Activated CD8-positive, alpha-beta memory T cell treated with anti-CD3 and anti-CD28 coated beads for 4 hours (primary cell): Measurements from ENCODE around the gene MSMB.
"Not testable (repeated sequence)": the region's sequence is repeated elsewhere in the genome, so short reads cannot be mapped to it uniquely, and the experiment has no call there.

Experiments
- DNase-seq, 2 donors: peaks; one replicate each; pipeline ENCODE4 v3.0.0-alpha.2; 2020; ENCODE audit warnings: low read depth in 2 of 2

The MSMB gene

DNA sequence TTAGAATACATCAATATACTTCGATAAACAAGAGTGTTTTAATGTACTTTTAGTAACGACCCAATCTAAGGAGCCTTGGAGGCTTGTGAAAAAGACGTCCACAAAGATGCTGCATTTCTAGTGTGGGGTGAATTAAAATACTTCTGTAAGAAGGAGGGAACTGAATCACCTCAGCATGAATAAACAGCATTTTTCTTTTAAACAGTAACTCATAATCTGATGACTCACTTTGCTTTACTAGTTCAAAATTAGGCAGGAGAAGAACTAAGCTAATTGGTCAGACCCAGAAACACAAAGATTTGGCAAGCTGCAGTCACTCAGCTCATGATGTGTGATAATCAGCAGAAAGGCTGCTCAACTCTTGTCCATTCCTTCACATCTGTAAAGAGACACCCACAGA, 39.9 kb downstream of the MSMB start:
- no peak for DNase-seq

DNA sequence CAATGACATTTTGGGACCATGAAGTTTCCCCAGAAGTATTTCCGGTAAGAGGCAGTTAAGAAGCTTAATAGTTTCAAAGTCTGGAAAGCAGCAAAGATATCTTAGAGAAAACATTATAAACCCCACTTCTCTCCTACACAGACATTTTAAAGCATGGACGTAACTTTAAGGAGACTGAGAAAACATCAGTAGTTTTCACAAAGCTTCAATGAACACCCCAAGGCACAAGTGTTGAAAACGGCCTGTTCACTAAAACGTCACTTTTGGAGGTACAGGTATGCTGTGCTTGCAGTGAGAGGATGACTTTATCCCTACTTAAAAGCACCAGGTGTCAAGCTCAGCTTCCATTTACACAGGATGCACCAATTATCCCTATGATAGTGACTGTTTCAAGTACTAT, 40.7 kb downstream of the MSMB start:
- no peak for DNase-seq

DNA sequence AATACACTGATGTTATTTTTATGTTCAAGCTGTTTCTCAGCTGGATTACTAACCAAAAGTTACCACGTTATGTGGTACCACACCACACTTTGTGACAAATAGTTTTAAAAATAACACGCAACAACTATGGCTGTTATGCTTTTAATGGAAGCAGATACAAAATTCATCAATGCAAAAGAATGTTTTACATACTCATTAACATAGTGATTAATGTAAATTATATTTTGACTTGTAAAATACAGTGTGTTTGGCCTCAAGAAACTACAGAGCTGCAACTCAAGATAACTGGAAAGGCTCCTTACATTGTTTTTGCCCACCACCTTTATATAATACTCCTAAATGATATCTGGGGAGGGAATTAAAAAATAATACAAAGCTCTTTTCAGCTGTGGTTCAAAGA, 41.1 kb downstream of the MSMB start:
- no peak for DNase-seq

DNA sequence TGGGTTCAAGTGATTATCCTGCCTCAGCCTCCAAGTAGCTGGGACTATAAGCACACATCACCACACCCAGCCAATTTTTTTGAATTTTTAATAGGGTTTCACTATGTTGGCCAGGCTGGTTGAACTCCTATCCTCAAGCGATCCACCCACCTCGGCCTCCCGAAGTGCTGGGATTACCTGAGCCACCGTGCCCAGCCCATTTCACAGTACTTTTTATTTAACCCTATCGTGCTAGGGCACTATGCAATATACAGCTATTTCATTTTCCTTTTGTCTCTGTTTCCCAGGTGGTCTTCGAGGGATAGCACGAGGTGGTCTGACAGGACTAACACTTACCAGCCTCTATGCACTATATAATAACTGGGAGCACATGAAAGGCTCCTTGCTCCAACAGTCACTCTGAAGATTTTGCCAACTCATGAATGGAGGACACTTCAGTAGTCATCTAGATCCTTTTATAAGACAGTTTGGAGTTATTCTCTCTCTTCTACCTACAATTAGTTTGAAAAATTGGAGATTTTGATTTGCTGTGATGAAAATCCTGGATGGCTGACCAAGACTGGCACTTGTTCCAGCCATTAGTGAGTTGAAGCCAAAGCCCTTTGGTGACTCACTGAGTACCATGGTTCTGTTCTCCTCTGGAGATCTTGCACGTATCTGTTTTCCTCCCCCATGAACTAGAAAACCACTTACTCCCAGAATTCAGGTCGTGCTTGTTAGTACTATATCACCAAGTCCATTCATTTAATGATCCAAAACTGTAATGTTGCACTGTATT, 43.0 kb downstream of the MSMB start:
- no peak for DNase-seq

DNA sequence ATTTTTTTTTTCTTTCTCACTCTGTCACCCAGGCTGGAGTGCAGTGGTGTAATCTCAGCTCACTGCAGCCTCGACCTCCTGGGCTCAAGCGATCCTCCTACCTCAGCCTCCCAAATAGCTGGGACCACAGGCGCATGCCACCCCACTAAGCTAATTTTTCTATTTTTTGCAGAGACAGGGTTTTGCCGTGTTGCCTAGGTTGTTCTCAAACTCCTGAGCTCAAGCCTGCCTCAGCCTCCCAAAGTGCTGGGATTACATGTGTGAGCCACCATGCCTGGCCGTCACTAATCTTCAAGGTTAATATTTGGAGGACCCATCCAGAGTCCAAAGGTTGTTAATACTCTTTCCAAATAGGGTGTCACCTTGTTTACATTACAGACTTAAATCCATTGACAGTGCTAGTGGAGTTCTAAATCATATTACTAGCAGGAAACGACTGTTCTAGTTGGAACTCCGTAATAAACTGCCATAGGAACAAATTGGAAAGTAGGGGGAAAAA, 43.8 kb downstream of the MSMB start:
- not testable (repeated sequence) for DNase-seq

DNA sequence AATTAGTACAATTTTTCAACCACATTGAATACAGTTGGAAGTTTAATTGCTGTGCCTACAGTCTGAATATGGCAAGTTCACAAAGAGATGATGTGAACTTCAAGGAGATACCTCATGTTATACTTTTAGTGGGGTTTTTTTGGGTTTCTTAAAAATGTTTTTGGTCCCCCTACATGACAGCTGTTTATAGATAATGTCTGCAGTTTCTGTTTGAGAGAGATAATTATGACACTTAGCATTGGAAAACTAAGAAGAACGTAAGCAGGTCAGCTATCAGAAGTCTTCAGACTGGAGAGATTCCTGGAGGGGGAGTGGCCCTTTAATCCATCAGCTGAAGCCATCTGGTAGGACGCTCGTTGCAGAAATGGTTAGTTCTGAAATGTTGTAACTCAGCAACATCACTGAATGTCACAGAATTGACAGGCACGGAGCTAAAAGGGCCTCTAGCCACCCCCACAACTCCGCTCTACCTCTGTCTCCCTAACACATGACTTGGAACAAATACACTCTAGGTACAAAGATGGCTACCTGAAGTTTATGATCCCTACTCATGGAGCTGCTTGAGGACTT, 44.8 kb downstream of the MSMB start:
- DNase-seq: no peak

DNA sequence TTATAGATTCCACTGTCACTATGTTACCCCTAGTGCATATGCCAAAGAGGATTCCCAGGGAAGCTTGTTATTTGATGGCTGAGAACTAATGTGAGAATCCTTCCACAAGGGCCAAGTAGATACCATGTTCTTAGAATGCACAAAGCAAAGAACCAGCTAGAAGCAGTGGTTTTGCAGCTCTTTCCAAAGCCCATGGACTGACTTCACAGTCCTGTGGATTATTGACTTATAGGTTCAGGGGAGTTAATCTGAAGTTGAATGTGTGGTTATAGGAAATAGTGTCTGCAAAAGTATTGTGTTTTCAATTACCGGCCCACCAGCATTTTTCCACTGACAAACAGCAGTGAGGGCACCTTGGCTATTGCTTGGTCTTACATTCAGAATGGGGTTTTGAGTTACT, 45.5 kb downstream of the MSMB start:
- no peak for DNase-seq

DNA sequence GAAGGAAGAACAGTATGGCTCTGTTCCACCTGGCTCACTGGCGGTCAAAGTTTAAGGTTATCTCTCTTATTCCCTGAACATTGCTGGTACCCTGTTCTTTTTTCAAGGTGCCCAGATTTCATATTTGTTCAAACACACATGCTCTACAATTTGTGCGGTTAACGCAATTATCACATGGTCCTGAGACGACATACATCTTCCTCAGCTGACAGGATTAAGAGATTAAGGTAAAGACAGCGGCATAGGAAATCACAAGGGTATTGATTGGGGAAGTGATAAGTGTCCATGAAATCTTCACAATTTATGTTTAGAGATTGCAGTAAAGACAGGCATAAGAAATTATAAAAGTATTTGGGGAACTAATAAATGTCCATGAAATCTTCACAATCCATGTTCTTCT, 46.1 kb downstream of the MSMB start:
- DNase-seq: not testable (repeated sequence)

DNA sequence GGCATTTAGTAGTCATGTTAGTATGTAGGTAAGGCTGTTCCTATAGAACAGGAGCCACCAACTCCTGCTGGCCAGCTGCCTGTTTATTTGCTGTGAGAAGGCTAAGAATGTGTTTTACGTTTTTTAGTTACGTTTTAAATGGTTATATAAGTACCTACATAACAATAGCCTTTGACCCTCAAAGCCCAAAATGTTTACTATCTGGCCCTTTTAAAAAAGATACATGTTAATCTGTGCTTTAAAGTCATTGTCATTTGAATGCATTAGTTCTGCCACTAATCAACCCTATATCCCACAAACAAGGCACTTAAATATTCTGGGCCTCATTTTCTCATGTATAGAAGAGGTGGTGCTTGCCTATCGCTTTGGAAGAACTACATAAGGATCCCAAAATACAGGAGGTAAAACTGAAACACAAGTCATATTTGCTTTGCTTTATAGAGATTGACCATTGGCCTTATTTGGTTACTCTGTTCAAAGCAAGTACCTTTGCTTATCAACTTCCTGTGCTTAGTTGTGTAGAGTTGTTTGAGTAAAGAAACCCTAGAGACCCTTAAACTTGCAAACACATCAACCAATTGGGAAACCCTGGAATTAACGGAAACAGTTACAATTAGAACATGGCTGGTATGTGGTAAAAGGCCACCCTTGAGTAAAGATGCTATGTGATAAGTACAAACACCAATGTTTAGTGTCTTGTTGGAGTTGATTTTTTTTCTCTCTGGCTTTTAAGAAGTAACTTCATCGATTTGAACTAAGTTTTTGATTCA, 47.9 kb downstream of the MSMB start:
- no peak for DNase-seq

DNA sequence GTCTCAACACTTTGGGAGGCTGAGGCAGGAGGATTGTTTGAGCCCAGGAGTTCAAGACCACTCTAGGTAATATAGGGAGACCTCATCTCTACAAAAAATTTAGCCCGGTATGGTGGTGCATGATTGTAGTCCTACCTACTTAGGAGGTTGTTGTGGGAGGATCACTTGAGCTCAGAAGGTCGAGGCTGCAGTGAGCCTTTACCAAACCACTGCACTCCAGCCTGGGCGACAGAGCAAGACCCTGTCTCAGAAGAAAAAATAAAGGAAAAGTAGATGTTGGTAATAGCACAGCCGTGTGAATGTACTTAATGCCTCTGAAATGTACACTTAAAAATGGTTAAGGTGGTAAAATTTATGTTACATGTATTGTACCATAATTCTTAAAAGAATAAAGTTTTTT, 48.5 kb downstream of the MSMB start:
- DNase-seq: no peak

DNA sequence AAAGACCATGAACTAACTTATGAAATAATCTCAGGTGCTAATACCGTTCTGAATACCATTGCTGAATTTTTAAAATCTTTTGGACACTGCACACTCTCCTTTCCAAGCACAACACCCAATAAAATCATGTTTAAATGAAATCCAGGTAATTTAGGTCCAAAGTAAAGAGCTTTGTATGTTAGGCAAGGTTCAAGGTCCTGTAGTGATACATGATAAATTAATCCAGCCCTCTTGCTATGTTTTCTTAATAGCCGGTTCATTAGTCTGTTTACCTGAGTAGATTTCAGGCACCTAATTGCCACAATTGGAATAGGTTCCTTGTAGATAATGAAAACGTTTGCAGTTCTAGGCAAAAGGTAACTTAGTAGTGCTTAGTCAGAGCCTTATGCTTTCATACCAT, 60.5 kb downstream of the MSMB start:
- DNase-seq: not testable (repeated sequence)

DNA sequence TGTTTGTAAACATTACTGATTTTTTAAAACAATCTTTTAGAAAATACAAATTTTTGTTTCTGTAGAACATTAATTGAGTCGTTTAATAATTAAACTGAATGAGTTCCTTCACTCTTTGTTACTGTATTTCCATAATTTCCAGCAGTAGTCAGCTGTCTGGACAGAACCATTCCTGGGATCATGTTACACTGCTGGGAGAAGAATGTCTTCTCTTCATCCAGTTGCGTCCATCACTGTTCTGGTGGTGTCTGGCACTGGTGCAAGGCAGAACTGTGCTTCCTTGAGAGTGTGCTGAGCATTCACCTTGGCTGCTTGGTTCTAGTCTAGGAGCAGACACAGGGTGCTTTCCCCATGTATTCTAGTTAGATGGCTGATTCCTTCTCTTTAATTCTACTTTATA, 61.6 kb downstream of the MSMB start:
- DNase-seq: not testable (repeated sequence)

DNA sequence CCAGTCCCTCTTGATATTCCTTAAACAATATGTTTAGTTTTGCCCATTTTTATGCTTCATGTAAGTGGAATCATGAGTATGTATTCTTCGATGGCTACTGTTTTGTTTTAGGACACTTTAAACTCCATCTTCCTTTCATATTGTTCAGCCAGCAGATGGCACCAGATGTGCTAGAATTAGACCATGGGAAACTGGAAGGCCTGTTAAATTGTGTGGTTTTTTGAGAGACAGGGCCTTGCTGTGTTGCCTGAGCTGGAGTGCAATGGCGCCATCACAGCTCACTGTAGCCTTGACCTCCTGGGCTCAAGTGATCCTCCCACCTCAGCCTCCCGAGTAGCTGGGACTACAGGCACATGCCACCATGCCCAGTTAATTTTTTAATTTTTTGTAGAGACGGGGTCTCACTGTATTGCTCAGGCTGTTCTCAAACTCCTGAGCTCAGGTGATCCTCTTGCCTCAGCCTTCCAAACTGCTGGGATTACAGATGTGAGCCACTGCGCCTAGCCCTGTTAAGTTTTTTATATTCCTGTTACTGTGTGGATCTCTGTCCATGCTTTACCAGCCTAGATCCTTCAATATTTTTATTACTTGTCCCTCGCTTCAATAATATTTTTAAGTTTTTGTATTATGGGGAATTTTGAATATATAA, 62.4 kb downstream of the MSMB start:
- DNase-seq: peak in 1 of 2 donors; percentile 19
